22Rv1 (cell line): ENCODE measurements around the gene MS4A14.

Experiments used
- ZFX ChIP-seq: fragments of 450-650 bp; IDR thresholded peaks from 2 replicates; pipeline ENCODE4 v1.6.1; 2017; ENCODE audit warnings: antibody characterized with exemption, borderline replicate concordance
- TF ChIP-seq, protein P1 (sequence below): fragments of 450-650 bp; IDR thresholded peaks from 2 replicates; pipeline ENCODE4 v1.5.1; 2017; ENCODE audit warnings: mild to moderate bottlenecking

GRCh38 chr11:60428517-60428916, 32.3 kb downstream of the MS4A14 start:
- TF ChIP-seq, protein P1, sequence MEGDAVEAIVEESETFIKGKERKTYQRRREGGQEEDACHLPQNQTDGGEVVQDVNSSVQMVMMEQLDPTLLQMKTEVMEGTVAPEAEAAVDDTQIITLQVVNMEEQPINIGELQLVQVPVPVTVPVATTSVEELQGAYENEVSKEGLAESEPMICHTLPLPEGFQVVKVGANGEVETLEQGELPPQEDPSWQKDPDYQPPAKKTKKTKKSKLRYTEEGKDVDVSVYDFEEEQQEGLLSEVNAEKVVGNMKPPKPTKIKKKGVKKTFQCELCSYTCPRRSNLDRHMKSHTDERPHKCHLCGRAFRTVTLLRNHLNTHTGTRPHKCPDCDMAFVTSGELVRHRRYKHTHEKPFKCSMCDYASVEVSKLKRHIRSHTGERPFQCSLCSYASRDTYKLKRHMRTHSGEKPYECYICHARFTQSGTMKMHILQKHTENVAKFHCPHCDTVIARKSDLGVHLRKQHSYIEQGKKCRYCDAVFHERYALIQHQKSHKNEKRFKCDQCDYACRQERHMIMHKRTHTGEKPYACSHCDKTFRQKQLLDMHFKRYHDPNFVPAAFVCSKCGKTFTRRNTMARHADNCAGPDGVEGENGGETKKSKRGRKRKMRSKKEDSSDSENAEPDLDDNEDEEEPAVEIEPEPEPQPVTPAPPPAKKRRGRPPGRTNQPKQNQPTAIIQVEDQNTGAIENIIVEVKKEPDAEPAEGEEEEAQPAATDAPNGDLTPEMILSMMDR: no peak
- TF ChIP-seq ZFX: no peak
